K562 (cell line): Measurements from ENCODE around the gene SLC6A8. TPM values are rescaled to one million over a fixed set of nuclear protein-coding genes. Genes with fewer than 3 reads are reported as not detected.

Experiments used
- HMG20A ChIP-seq: fragments of 450-650 bp; formaldehyde crosslinking; conservative IDR thresholded peaks from 2 replicates; pipeline ENCODE4 v1.4.0; 2020; ENCODE audit warnings: mild to moderate bottlenecking, mixed read lengths
- MBD2 ChIP-seq: sonication (generic); IDR thresholded peaks from 2 replicates; pipeline ENCODE4 v1.6.1; 2016; ENCODE audit warnings: low read depth, borderline replicate concordance
- MEF2A ChIP-seq: IDR thresholded peaks from 2 replicates; pipeline ENCODE4 v1.6.1; 2011; ENCODE audit warnings: low read depth, mild to moderate bottlenecking, low read length, moderate library complexity; ENCODE audit not compliant: control insufficient read depth
- SMARCE1 ChIP-seq: fragments of 450-650 bp; IDR thresholded peaks from 2 replicates; pipeline ENCODE4 v1.7.1; 2016; ENCODE audit warnings: mild to moderate bottlenecking
- polyA plus RNA-seq, 8 experiments: library from polyadenylated mRNA; depleted of rRNA in 4 of 8; stranded (reverse) in 5 of 8; unstranded in 3 of 8; fragments of >200 nt; fragmentation: Nextera tagmentation in 2 of 8; fragmentation: Illumina TruSeq in 1 of 8; extraction: Ambion mirVana in 2 of 8; extraction: Trizol in 1 of 8; gene quantifications; 2 replicates each; pipeline versions ENCODE4 v1.2.1 to v1.2.3, GENCODE V29; 2011 to 2014; ENCODE audit warnings: inconsistent platforms in 1 of 8, missing spikeins in 1 of 8
- total RNA-seq, 7 experiments: library from RNA; depleted of rRNA in 6 of 7; stranded (reverse); fragments of >200 nt in 6 of 7; fragmentation: Illumina TruSeq in 2 of 7; extraction: Trizol in 2 of 7; gene quantifications; 2 replicates each; pipeline versions ENCODE4 v1.2.1 to v1.2.3, GENCODE V29; 2011 to 2021; ENCODE audit warnings: low replicate concordance in 1 of 7
- TF ChIP-seq, protein P1 (sequence below), 2 experiments: fragments of 450-650 bp; IDR thresholded peaks; 2 replicates each; pipeline ENCODE4 v1.6.1; 2016; ENCODE audit warnings: mild to moderate bottlenecking in 2 of 2, borderline replicate concordance in 1 of 2, low read depth in 1 of 2, moderate library complexity in 1 of 2
- TF ChIP-seq, protein P2 (sequence below): fragments of 450-650 bp; IDR thresholded peaks from 2 replicates; pipeline ENCODE4 v1.6.1; 2016; ENCODE audit warnings: mild to moderate bottlenecking, moderate library complexity

SLC6A8 gene
- total and polyA plus RNA-seq, 9 of the 15 experiments (the other 6 are each of a cell fraction or from before 2014, with no cell fraction given) = 0.68 to 144 (median 34.3) TPM

DNA sequence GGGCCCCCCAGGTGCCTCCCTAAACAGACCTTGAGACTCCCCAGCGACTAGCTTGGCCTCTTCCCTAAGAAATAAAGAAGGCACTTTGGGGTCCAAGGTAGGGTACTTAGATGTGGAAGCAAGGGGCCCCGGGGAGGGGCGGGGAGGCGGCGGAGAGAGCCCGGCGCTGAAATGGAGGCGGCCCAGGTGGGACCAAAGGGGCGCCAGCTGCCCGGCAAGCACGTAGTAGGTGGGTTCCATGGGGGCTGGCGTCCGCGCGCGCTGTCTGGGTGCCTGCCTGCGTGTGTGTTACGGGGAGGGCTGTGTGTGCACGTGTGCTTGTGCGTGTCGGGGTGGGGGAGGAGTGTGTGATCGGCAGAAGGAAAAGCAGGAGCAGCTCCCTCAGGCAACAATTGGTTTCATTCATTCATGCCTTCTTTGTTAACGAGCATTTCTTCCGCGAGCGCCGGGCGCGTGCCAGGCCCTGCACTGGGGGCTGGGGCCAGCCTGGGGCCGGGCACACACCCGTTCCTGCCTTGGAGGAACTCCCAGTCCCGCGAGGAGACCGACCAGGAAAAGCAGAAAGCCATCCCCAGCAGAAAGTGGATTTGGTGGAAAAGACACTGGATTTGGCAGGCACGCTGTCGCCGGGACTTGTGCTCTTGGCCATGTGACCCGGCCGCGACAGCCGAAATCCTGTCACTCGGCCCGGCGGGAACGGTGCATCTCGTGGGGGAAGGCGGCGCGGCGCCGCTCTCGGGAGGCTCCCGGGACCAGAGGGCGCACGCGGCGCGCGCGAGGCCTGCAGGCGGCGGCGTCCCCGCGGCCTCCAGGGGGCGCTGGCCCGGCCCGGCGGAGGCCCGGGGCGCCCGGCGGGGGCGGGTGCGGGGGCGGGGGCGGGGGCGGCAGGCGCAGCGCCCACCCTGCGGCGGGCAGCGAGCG is 44.0 kb upstream of the SLC6A8 start (continued):
- TF ChIP-seq HMG20A (CRISPR knock-in tag) = no peak
- TF ChIP-seq MEF2A = no peak
- no peak for TF ChIP-seq SMARCE1
- TF ChIP-seq, protein P1, sequence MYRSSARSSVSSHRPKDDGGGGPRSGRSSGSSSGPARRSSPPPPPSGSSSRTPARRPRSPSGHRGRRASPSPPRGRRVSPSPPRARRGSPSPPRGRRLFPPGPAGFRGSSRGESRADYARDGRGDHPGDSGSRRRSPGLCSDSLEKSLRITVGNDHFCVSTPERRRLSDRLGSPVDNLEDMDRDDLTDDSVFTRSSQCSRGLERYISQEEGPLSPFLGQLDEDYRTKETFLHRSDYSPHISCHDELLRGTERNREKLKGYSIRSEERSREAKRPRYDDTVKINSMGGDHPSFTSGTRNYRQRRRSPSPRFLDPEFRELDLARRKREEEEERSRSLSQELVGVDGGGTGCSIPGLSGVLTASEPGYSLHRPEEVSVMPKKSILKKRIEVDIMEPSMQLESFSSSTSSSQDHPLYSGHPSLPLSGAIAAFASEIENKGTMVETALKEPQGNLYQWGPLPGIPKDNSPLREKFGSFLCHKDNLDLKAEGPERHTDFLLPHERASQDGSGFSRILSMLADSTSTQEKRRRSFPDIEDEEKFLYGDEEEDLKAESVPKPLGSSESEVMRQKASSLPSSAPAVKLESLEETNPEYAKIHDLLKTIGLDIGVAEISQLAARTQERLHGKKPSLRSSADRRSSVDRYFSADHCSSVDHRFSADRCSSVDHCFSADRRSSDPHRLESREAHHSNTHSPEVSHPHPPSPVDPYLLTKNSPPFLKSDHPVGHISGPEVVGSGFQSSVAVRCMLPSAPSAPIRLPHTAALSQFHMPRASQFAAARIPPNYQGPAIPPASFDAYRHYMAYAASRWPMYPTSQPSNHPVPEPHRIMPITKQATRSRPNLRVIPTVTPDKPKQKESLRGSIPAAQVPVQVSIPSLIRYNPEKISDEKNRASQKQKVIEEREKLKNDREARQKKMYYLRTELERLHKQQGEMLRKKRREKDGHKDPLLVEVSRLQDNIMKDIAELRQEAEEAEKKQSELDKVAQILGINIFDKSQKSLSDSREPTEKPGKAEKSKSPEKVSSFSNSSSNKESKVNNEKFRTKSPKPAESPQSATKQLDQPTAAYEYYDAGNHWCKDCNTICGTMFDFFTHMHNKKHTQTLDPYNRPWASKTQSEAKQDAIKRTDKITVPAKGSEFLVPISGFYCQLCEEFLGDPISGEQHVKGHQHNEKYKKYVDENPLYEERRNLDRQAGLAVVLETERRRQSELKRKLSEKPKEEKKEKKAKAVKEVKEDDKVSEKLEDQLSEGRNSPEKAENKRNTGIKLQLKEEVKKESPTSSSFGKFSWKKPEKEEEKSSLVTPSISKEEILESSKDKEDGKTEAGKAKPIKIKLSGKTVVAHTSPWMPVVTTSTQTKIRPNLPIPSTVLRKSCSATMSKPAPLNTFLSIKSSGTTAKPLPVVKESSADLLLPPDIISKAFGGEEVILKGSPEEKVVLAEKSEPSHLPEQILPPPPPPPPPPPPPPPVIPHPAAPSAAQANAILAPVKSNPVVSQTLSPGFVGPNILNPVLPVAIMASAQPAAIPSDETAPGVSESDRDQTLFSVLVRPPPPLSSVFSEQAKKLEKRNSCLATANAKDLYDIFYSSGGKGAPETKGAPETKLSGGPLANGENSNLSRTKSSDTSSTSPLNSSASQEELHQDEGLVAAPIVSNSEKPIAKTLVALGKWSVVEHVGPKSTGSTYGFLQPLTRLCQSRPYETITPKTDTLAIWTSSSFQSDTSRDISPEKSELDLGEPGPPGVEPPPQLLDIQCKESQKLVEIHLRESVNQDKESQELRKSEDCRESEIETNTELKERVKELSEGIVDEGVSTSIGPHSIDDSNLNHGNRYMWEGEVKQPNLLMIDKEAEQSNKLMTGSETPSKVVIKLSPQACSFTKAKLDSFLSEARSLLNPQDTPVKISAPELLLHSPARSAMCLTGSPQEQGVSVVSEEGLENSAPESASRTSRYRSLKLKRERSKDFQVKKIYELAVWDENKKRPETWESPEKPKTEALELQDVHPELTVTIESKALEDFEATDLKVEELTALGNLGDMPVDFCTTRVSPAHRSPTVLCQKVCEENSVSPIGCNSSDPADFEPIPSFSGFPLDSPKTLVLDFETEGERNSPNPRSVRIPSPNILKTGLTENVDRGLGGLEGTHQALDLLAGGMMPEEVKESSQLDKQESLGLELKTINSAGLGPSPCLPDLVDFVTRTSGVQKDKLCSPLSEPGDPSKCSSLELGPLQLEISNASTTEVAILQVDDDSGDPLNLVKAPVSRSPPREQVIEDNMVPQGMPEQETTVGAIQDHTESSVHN (IDR thresholded peaks at IDR 0.05; ENCODE audit: borderline replicate concordance in 1 of 2, low read depth in 1 of 2) = no peak
- TF ChIP-seq MBD2 = no peak
- TF ChIP-seq, protein P2, sequence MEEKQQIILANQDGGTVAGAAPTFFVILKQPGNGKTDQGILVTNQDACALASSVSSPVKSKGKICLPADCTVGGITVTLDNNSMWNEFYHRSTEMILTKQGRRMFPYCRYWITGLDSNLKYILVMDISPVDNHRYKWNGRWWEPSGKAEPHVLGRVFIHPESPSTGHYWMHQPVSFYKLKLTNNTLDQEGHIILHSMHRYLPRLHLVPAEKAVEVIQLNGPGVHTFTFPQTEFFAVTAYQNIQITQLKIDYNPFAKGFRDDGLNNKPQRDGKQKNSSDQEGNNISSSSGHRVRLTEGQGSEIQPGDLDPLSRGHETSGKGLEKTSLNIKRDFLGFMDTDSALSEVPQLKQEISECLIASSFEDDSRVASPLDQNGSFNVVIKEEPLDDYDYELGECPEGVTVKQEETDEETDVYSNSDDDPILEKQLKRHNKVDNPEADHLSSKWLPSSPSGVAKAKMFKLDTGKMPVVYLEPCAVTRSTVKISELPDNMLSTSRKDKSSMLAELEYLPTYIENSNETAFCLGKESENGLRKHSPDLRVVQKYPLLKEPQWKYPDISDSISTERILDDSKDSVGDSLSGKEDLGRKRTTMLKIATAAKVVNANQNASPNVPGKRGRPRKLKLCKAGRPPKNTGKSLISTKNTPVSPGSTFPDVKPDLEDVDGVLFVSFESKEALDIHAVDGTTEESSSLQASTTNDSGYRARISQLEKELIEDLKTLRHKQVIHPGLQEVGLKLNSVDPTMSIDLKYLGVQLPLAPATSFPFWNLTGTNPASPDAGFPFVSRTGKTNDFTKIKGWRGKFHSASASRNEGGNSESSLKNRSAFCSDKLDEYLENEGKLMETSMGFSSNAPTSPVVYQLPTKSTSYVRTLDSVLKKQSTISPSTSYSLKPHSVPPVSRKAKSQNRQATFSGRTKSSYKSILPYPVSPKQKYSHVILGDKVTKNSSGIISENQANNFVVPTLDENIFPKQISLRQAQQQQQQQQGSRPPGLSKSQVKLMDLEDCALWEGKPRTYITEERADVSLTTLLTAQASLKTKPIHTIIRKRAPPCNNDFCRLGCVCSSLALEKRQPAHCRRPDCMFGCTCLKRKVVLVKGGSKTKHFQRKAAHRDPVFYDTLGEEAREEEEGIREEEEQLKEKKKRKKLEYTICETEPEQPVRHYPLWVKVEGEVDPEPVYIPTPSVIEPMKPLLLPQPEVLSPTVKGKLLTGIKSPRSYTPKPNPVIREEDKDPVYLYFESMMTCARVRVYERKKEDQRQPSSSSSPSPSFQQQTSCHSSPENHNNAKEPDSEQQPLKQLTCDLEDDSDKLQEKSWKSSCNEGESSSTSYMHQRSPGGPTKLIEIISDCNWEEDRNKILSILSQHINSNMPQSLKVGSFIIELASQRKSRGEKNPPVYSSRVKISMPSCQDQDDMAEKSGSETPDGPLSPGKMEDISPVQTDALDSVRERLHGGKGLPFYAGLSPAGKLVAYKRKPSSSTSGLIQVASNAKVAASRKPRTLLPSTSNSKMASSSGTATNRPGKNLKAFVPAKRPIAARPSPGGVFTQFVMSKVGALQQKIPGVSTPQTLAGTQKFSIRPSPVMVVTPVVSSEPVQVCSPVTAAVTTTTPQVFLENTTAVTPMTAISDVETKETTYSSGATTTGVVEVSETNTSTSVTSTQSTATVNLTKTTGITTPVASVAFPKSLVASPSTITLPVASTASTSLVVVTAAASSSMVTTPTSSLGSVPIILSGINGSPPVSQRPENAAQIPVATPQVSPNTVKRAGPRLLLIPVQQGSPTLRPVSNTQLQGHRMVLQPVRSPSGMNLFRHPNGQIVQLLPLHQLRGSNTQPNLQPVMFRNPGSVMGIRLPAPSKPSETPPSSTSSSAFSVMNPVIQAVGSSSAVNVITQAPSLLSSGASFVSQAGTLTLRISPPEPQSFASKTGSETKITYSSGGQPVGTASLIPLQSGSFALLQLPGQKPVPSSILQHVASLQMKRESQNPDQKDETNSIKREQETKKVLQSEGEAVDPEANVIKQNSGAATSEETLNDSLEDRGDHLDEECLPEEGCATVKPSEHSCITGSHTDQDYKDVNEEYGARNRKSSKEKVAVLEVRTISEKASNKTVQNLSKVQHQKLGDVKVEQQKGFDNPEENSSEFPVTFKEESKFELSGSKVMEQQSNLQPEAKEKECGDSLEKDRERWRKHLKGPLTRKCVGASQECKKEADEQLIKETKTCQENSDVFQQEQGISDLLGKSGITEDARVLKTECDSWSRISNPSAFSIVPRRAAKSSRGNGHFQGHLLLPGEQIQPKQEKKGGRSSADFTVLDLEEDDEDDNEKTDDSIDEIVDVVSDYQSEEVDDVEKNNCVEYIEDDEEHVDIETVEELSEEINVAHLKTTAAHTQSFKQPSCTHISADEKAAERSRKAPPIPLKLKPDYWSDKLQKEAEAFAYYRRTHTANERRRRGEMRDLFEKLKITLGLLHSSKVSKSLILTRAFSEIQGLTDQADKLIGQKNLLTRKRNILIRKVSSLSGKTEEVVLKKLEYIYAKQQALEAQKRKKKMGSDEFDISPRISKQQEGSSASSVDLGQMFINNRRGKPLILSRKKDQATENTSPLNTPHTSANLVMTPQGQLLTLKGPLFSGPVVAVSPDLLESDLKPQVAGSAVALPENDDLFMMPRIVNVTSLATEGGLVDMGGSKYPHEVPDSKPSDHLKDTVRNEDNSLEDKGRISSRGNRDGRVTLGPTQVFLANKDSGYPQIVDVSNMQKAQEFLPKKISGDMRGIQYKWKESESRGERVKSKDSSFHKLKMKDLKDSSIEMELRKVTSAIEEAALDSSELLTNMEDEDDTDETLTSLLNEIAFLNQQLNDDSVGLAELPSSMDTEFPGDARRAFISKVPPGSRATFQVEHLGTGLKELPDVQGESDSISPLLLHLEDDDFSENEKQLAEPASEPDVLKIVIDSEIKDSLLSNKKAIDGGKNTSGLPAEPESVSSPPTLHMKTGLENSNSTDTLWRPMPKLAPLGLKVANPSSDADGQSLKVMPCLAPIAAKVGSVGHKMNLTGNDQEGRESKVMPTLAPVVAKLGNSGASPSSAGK = peak; percentile 73
